Testis (tissue), 3 donors: ENCODE measurements around the gene IGFLR1. TPM values are rescaled to one million over a fixed set of nuclear protein-coding genes. Genes with fewer than 3 reads are reported as not detected.

Experiments
- DNase-seq: peaks from one replicate; pipeline ENCODE4 v3.0.0-alpha.2; 2019
- H3K27ac ChIP-seq, 2 donors: fragments of 200-600 bp; sonication (generic); one replicate each; pipeline ENCODE4 v1.5.1; 2019
- H3K27me3 ChIP-seq: fragments of 200-600 bp; sonication (generic); one replicate; pipeline ENCODE4 v1.5.1; 2019
- H3K36me3 ChIP-seq: fragments of 200-600 bp; sonication (generic); one replicate; pipeline ENCODE4 v1.5.1; 2017; ENCODE audit warnings: low read depth; ENCODE audit errors: missing control alignments
- H3K4me1 ChIP-seq: fragments of 200-600 bp; sonication (generic); one replicate; pipeline ENCODE4 v1.5.1; 2019
- H3K4me3 ChIP-seq, 2 donors: fragments of 200-600 bp; sonication (generic); one replicate each; pipeline ENCODE4 v1.5.1; 2017 to 2019
- H3K9me3 ChIP-seq: fragments of 200-600 bp; sonication (generic); one replicate; pipeline ENCODE4 v1.5.1; 2017
- CTCF ChIP-seq, 3 experiments: fragments of 450-650 bp in 2 of 3; fragments of 200-600 bp in 1 of 3; sonication (generic) in 1 of 3; IDR thresholded peaks; one replicate each; pipeline ENCODE4 v1.5.1; 2016 to 2019; ENCODE audit warnings: antibody characterized with exemption in 3 of 3, mild to moderate bottlenecking in 2 of 3, moderate library complexity in 1 of 3
- POLR2A ChIP-seq: fragments of 450-650 bp; IDR thresholded peaks from one replicate; pipeline ENCODE4 v1.6.1; 2017; ENCODE audit warnings: antibody characterized with exemption, mild to moderate bottlenecking, moderate library complexity
- WGBS, 2 donors: methylation state at CpG; one replicate each; pipeline ENCODE4 v1.1.5; 2018; 5-methylcytosine and 5-hydroxymethylcytosine counted together
- intact Hi-C: fragments of 100-400 bp; cut with DNase I; formaldehyde crosslinking; loops from one replicate; pipeline ENCODE4 v1.15.1; 2023; ENCODE audit warnings: low total_unique reads
- polyA plus RNA-seq: library from polyadenylated mRNA; stranded (reverse); fragments of 350-450 nt; fragmentation: Illumina TruSeq; extraction: RNeasy Lipid Tissue Mini Kit (QIAGEN cat#74804); gene quantifications from one replicate; pipeline ENCODE4 v1.2.3, GENCODE V29; 2014; ENCODE audit warnings: low read depth, low replicate concordance; ENCODE audit not compliant: insufficient read depth
- total RNA-seq, 2 donors: library from RNA; depleted of rRNA; stranded (reverse); fragments of >200 nt; gene quantifications; one replicate each; pipeline ENCODE4 v1.2.3, GENCODE V29; 2016

IGFLR1 gene
- total and polyA plus RNA-seq, 3 donors from 2014 or later, result 9.9 to 15.9 (median 15.7) TPM

GRCh38 chr19:35777086-35777841 is 35.0 kb upstream of the IGFLR1 start:
- WGBS, 2 donors, result 46 to 65% methylated on average over 15 to 18 of the region's 19 CpGs
- H3K36me3 ChIP-seq, result no peaks in the 10 kb centered on the region
- no peak overlapping the region for H3K4me3 ChIP-seq
- no peak overlapping the region for H3K27ac ChIP-seq
- peaks cover 7% of the 10 kb centered on the region for H3K4me1 ChIP-seq
- intact Hi-C loops, result no loop called here
- no peak for DNase-seq
- H3K27me3 ChIP-seq, result no peaks in the 10 kb centered on the region
- TF ChIP-seq CTCF (IDR thresholded peaks at IDR 0.05), result no peak
- H3K9me3 ChIP-seq, result no peaks in the 10 kb centered on the region

DNA sequence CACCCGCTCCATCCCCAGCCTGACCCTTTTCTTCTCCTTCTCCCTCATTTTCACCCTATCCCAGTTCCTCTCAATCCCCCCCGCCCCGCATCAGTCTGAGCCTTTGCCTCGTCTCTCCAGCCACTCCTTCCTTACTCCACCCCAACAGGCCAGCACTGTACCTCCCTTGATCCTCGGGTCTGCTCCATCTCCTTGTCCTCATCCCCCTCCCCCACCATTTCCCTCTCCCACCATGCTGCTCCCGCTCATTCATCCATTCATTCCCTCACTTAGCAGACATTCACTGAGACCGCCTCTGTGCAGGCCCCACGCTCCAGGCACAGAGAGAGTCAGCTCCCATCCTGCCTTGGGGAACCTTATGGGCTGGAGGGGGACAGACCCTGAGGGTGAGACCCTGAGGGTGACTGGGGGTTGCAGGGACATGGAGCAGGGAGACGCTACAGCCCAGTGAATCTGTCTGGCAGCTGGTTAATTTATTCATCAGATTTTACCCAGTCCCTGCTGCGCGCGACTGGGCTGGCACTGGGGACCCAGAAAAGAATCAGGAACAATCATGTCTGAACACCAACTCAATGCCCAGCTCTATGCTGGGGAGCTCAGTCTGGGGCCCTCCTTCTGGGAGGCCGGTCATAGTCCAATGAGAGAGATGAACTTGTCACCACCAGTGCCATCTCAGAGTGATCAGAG is 34.0 kb upstream of the IGFLR1 start:
- 47 to 55% methylated on average over 13 of the region's 13 CpGs for WGBS, 2 donors
- intact Hi-C loops, result no loop called here

DNA sequence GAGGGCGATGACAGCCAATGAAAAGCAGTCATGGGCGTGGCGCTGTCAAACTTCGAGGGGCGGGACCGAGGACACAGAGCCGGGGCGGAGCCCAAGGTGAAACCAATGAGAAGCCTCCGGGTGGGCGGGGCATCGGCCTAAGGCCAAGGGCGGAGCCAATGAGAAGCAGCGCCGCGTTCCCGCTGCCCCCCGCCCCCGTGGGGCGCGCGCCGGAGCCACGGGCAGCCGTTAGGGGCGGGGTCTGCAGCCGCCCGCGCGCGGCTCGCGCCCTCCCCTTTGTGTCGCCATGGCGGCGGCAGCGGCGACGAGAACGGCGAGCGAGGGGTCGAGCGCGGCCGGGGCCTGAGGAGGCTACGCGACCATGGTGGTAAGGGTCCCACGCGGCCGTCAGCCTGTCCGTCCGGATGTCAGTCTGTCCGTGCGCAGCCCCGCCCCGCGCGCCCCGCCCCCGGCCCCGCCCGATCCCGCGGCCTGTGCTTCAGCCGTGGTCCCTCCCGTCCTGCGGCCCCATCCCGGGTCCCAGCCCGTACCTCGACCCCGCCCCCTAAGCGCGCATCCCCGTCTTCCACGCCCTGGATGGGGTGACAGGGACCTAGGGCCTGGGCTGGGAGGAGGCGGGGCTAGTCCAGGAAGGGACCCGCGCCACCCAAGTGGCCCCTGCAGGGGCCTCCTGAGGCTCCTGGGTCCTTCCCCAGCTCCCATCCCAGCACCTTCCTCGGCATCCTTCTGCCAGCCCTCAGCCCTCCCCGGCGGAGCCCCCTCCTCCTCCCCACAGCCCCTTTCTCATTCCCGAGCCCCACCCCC is 33.2 kb upstream of the IGFLR1 start, which contains the start of gene ARHGAP33:
Gene ARHGAP33 (plus strand): TSS at position 267 of the 804 bp plus-strand sequence. CDS start 95 bp downstream, at position 362.
- Histone ChIP-seq H3K4me1 (peaks cover 7% of the 10 kb centered on the region), H3K9me3 (no peaks in the 10 kb centered on the region), H3K27me3 (no peaks in the 10 kb centered on the region), H3K27ac (peak within 1 kb of the TSS in 1 of 2 donors; percentile 33), H3K4me3 (peak within 1 kb of the TSS; percentile 74 to 85), H3K36me3 (no peaks in the 10 kb centered on the region)
- intact Hi-C loops, result no loop called here
- WGBS, 2 donors, result 1 to 2% methylated on average over 22 to 45 of the region's 82 CpGs
- TF ChIP-seq POLR2A (no peak), CTCF (IDR thresholded peaks at IDR 0.05) (no peak)
- DNase-seq, result peak; percentile 99

More for the DNA sequence above, 34.0 kb upstream of the IGFLR1 start:
- peaks cover 7% of the 10 kb centered on the region for H3K4me1 ChIP-seq
- no peak for DNase-seq
- peak overlapping the region; percentile 74 to 85 for H3K4me3 ChIP-seq
- no peaks in the 10 kb centered on the region for H3K27me3 ChIP-seq
- H3K9me3 ChIP-seq, result no peaks in the 10 kb centered on the region
- H3K27ac ChIP-seq, result peak overlapping the region in 1 of 2 donors; percentile 33
- no peaks in the 10 kb centered on the region for H3K36me3 ChIP-seq
- TF ChIP-seq CTCF (IDR thresholded peaks at IDR 0.05), result no peak
- TF ChIP-seq POLR2A, result no peak

GRCh38 chr19:35775046-35775297 is 32.7 kb upstream of the IGFLR1 start:
- no peak for DNase-seq
- no peak overlapping the region for H3K27ac ChIP-seq
- H3K4me1 ChIP-seq, result peaks cover 7% of the 10 kb centered on the region
- TF ChIP-seq POLR2A (no peak), CTCF (IDR thresholded peaks at IDR 0.05) (no peak)
- WGBS, 2 donors, result 24 to 26% methylated on average over 9 of the region's 9 CpGs
- intact Hi-C loops, result no loop called here
- no peaks in the 10 kb centered on the region for H3K36me3 ChIP-seq
- peak overlapping the region in 1 of 2 donors; percentile 85 for H3K4me3 ChIP-seq
- no peaks in the 10 kb centered on the region for H3K27me3 ChIP-seq
- H3K9me3 ChIP-seq, result no peaks in the 10 kb centered on the region
